Heart left ventricle (tissue), 16 donors: ENCODE results near the gene KXD1. TPM values are rescaled to one million over a fixed set of nuclear protein-coding genes. Genes with fewer than 3 reads are reported as not detected.
"Not testable (repeated sequence)": the region's sequence is repeated elsewhere in the genome, so short reads cannot be mapped to it uniquely, and the experiment has no call there.

Source experiments
- ATAC-seq, 4 donors: fragments of 200-7000 bp; cut with Tn5 transposase; one replicate each; pipeline ENCODE4 v1.9.1; 2020 to 2022; ENCODE audit warnings: moderate library complexity in 4 of 4, mild to moderate bottlenecking in 3 of 4, moderate number of reproducible peaks in 1 of 4
- DNase-seq, 5 donors: peaks; one replicate each; pipeline ENCODE4 v3.0.0-alpha.2; 2020
- H3K27ac ChIP-seq, 12 donors: fragments of 200-600 bp; sonication (generic) in 4 of 12; one replicate each; pipeline versions ENCODE4 v1.5.0 to v1.8.0; 2016 to 2022; ENCODE audit warnings: mild to moderate bottlenecking in 2 of 12
- H3K27me3 ChIP-seq, 9 donors: fragments of 200-600 bp; sonication (generic) in 2 of 9; one replicate each; pipeline versions ENCODE4 v1.5.1 to v1.8.0; 2016 to 2022; ENCODE audit warnings: mild to moderate bottlenecking in 3 of 9
- H3K36me3 ChIP-seq, 9 donors: fragments of 200-600 bp; sonication (generic) in 2 of 9; one replicate each; pipeline versions ENCODE4 v1.5.0 to v1.8.0; 2018 to 2022; ENCODE audit warnings: mild to moderate bottlenecking in 2 of 9
- H3K4me1 ChIP-seq, 12 donors: fragments of 200-600 bp; sonication (generic) in 4 of 12; one replicate each; pipeline versions ENCODE4 v1.5.0 to v1.8.0; 2016 to 2022; ENCODE audit warnings: mild to moderate bottlenecking in 3 of 12
- H3K4me3 ChIP-seq, 12 donors: fragments of 200-600 bp; sonication (generic) in 4 of 12; one replicate each; pipeline versions ENCODE4 v1.5.0 to v1.8.0; 2017 to 2022; ENCODE audit warnings: mild to moderate bottlenecking in 9 of 12, moderate library complexity in 4 of 12
- H3K9me3 ChIP-seq, 12 donors: fragments of 200-600 bp; sonication (generic) in 4 of 12; one replicate each; pipeline versions ENCODE4 v1.5.0 to v1.8.0; 2016 to 2022; ENCODE audit warnings: mild to moderate bottlenecking in 1 of 12
- CTCF ChIP-seq, 12 donors: fragments of 200-600 bp; sonication (generic) in 4 of 12; IDR thresholded peaks; one replicate each; pipeline versions ENCODE4 v1.5.0 to v1.8.0; 2018 to 2022; ENCODE audit warnings: antibody characterized with exemption in 12 of 12, mild to moderate bottlenecking in 5 of 12
- POLR2A ChIP-seq, 2 donors: fragments of 450-650 bp; IDR thresholded peaks; one replicate each; pipeline ENCODE4 v1.6.1; 2017; ENCODE audit warnings: antibody characterized with exemption in 2 of 2, mild to moderate bottlenecking in 2 of 2, moderate library complexity in 2 of 2
- WGBS, 4 donors: extraction: QIAGEN DNeasy Blood & Tissue Kit in 2 of 4; methylation state at CpG; one replicate each; pipeline versions ENCODE4 v1.1.5 to v1.1.7; 2013 to 2018; 5-methylcytosine and 5-hydroxymethylcytosine counted together
- intact Hi-C, 10 donors: fragments of 100-400 bp; cut with DNase I; formaldehyde crosslinking; loops; one replicate each; pipeline versions ENCODE4 v1.11.1 to v1.14.2; 2022
- polyA plus RNA-seq, 2 donors: library from polyadenylated mRNA; stranded (reverse); fragments of 200-250 nt; gene quantifications; one replicate each; pipeline ENCODE4 v1.2.3, GENCODE V29; 2013
- total RNA-seq, 9 donors: library from RNA; depleted of rRNA in 2 of 9; stranded (reverse); fragments of >200 nt in 2 of 9; fragmentation: NEBNext Ultra II Directional in 3 of 9; extraction: Animal tissue kit (Norgen Biotek cat#: 25700) in 3 of 9; gene quantifications; one replicate each; pipeline versions ENCODE4 v1.1.0 to v1.2.4, GENCODE V29; 2016 to 2023
- donor health status: ischemic (EF 13 %, LVEDD 7.1; RV severe dilation, severe dysfunction).
- donor health status: healthy with polysubstance abuse.
- donor health status: DM: no; HTN: yes; CAD: no.
- donor health status: DM: no; HTN: no; CAD: no.
- donor health status: ischemic (EF 25% LVEDD 6.9; RV normal size, moderate dysfunction).
- donor health status: ischemic (EF 25% LVEDD 5.7; RV mildly dilated, moderate dysfunction).
- donor health status: healthy.
- donor health status: DM: yes; HTN: yes; CAD: no.
- donor health status: ischemic (EF 35%, LVEDD 5.7; RV mildly dilated, moderate dysfunction).
- donor health status: nonischemic (EF 11% LVEDD 7.7; RV severe dilation, severe dysfunction).
- donor health status: DM: yes; HTN: yes; CAD: no.
- donor health status: PGD.
- donor health status: ischemic (EF 29% LVEDD 5.4; RV normal size, mild dysfunction).
- donor health status: nonischemic (EF 23%, LVEDD 6.1; RV moderate dilation, normal function).

The KXD1 gene
- total and polyA plus RNA-seq, 11 donors, result 36.1 to 116 (median 46.7) TPM

GRCh38 chr19:18539372-18539771 is 18.3 kb upstream of the KXD1 start:
- TF ChIP-seq CTCF (IDR thresholded peaks at IDR 0.05) (no peak), POLR2A (IDR thresholded peaks at IDR 0.05) (no peak)
- no peaks in the 10 kb centered on the region for H3K27me3 ChIP-seq
- H3K36me3 ChIP-seq, result peaks cover 0 to 72% (median 65%) of the 10 kb centered on the region in 9 donors
- DNase-seq (no peak), ATAC-seq (no peak)
- WGBS, 4 donors, result 97% methylated on average over 10 to 19 of the region's 19 CpGs
- intact Hi-C loops, result no loop called here
- H3K4me1 ChIP-seq, result peaks cover 0 to 22% (median 15%) of the 10 kb centered on the region in 12 donors
- no peaks in the 10 kb centered on the region for H3K9me3 ChIP-seq
- H3K4me3 ChIP-seq, result no peak overlapping the region
- no peak overlapping the region for H3K27ac ChIP-seq

GRCh38 chr19:18540200-18540599 is 17.5 kb upstream of the KXD1 start:
- H3K36me3 ChIP-seq, result peaks cover 0 to 65% (median 59%) of the 10 kb centered on the region in 9 donors
- H3K4me3 ChIP-seq, ATAC-seq, H3K27me3 ChIP-seq, DNase-seq, H3K9me3 ChIP-seq, intact Hi-C loops, H3K27ac ChIP-seq: not testable (repeated sequence)
- WGBS, 4 donors, result 93 to 100% (median 97%) methylated on average over 1 of the region's 1 CpG
- H3K4me1 ChIP-seq, result peaks cover 0 to 22% (median 15%) of the 10 kb centered on the region in 12 donors

GRCh38 chr19:18541258-18541991 is 16.2 kb upstream of the KXD1 start:
- peaks cover 0 to 22% (median 15%) of the 10 kb centered on the region in 12 donors for H3K4me1 ChIP-seq
- peaks cover 0 to 53% (median 47%) of the 10 kb centered on the region in 9 donors for H3K36me3 ChIP-seq
- peak overlapping the region in 1 of 12 donors; percentile 94 for H3K27ac ChIP-seq
- no peak overlapping the region for H3K4me3 ChIP-seq
- intact Hi-C loops, result no loop called here
- ATAC-seq (no peak), DNase-seq (no peak)
- WGBS, 4 donors, result 84 to 87% (median 85%) methylated on average over 21 of the region's 21 CpGs
- TF ChIP-seq POLR2A (IDR thresholded peaks at IDR 0.05) (no peak), CTCF (IDR thresholded peaks at IDR 0.05) (no peak)
- H3K9me3 ChIP-seq, result no peaks in the 10 kb centered on the region
- H3K27me3 ChIP-seq, result no peaks in the 10 kb centered on the region

- H3K4me3 ChIP-seq, result peak overlapping the region; percentile 46 to 95 (median 69)
- DNase-seq (no peak), ATAC-seq (peak in 1 of 4 donors; percentile 3)
- peaks cover 0 to 45% (median 38%) of the 10 kb centered on the region in 9 donors for H3K36me3 ChIP-seq
- no peaks in the 10 kb centered on the region for H3K27me3 ChIP-seq
- TF ChIP-seq POLR2A (IDR thresholded peaks at IDR 0.05) (no peak), CTCF (IDR thresholded peaks at IDR 0.05) (no peak)
- no peaks in the 10 kb centered on the region for H3K9me3 ChIP-seq
- WGBS, 4 donors, result 20 to 28% (median 24%) methylated on average over 10 to 11 of the region's 11 CpGs
- H3K27ac ChIP-seq, result peak overlapping the region; percentile 50 to 94 (median 81)
- H3K4me1 ChIP-seq, result peaks cover 0 to 22% (median 15%) of the 10 kb centered on the region in 12 donors
- intact Hi-C loops, result no loop called here
Measured at GRCh38 chr19:18541992-18542940, 15.4 kb upstream of the KXD1 start.
